SK-N-SH (cell line): ENCODE measurements around the gene FLT3LG. TPM values are rescaled to one million over a fixed set of nuclear protein-coding genes. Genes with fewer than 3 reads are reported as not detected.
A peak's percentile ranks its signal among the peaks of the same experiment; 100 is the strongest.

Source experiments
- CTCF ChIA-PET: fragments of 300-600, 350-600 bp; formaldehyde crosslinking; extraction: SDS; loops from one replicate; lab custom pipeline; 2021; lab: Yijun Ruan, JAX
- POLR2A ChIA-PET: fragments of 350-600 bp; sonication (Branson Sonifier 250); formaldehyde crosslinking; extraction: SDS; loops from one replicate; lab custom pipeline; 2020; ENCODE audit warnings: antibody characterized with exemption, inconsistent platforms; lab: Yijun Ruan, JAX
- DNase-seq: peaks from one replicate; pipeline ENCODE4 v3.0.0; 2012
- H2AFZ ChIP-seq: fragments of 200-600 bp; sonication (generic); 2 replicates; pipeline ENCODE4 v1.8.1; 2016; ENCODE audit warnings: antibody characterized with exemption, mild to moderate bottlenecking, low read depth
- H3F3A ChIP-seq: fragments of 200-600 bp; sonication (generic); replicated peaks from 2 replicates; pipeline ENCODE3; 2016; ENCODE audit warnings: antibody characterized with exemption, mild to moderate bottlenecking; ENCODE audit not compliant: insufficient read depth
- H3K27ac ChIP-seq, 2 experiments: fragments of 200-500 bp in 1 of 2; fragments of 200-600 bp in 1 of 2; sonication (Bioruptor generic) in 1 of 2; sonication (generic), shearing (Covaris generic) in 1 of 2; 2 replicates each; pipeline versions ENCODE4 v1.5.1 to v1.6.1; 2014 to 2016; ENCODE audit warnings: low read depth in 2 of 2, inconsistent platforms in 1 of 2, low read length in 1 of 2, mild to moderate bottlenecking in 1 of 2, mixed read lengths in 1 of 2
- H3K27me3 ChIP-seq: fragments of 200-600 bp; sonication (generic), shearing (Covaris generic); 2 replicates; pipeline ENCODE4 v1.6.1; 2016; ENCODE audit warnings: mixed run types; ENCODE audit not compliant: insufficient read depth
- H3K36me3 ChIP-seq, 2 experiments: fragments of 200-500 bp in 1 of 2; fragments of 200-600 bp in 1 of 2; sonication (Bioruptor generic) in 1 of 2; sonication (generic) in 1 of 2; replicated peaks in 1 of 2; 2 replicates each; pipeline versions ENCODE3 to v1.5.1; 2014 to 2016; ENCODE audit warnings: low read length in 1 of 2, mild to moderate bottlenecking in 1 of 2; ENCODE audit not compliant: insufficient read depth in 2 of 2, control insufficient read depth in 1 of 2
- H3K4me1 ChIP-seq, 2 experiments: fragments of 200-500 bp in 1 of 2; fragments of 200-600 bp in 1 of 2; sonication (Bioruptor generic) in 1 of 2; sonication (generic), shearing (Covaris generic) in 1 of 2; 2 replicates each; pipeline versions ENCODE4 v1.5.1 to v1.6.1; 2014 to 2016; ENCODE audit warnings: low read depth in 1 of 2, low read length in 1 of 2, mixed run types in 1 of 2; ENCODE audit not compliant: insufficient read depth in 2 of 2, control insufficient read depth in 1 of 2
- H3K4me2 ChIP-seq: fragments of 200-600 bp; sonication (generic), shearing (Covaris generic); 2 replicates; pipeline ENCODE4 v1.6.1; 2017; ENCODE audit warnings: mixed run types
- H3K4me3 ChIP-seq, 2 experiments: fragments of 200-500 bp in 1 of 2; fragments of 200-600 bp in 1 of 2; sonication (Bioruptor generic) in 1 of 2; sonication (generic), shearing (Covaris generic) in 1 of 2; 2 replicates each; pipeline versions ENCODE4 v1.5.1 to v1.8.1; 2014 to 2016; ENCODE audit warnings: low read depth in 2 of 2, inconsistent platforms in 1 of 2, low read length in 1 of 2, mild to moderate bottlenecking in 1 of 2, mixed read lengths in 1 of 2, moderate library complexity in 1 of 2
- H3K79me2 ChIP-seq: fragments of 200-600 bp; sonication (generic); 2 replicates; pipeline ENCODE4 v1.8.1; 2017; ENCODE audit warnings: mild to moderate bottlenecking; ENCODE audit not compliant: insufficient read depth
- H3K9ac ChIP-seq: fragments of 200-600 bp; sonication (generic); 2 replicates; pipeline ENCODE4 v1.6.1; 2017; ENCODE audit warnings: mixed run types
- H3K9me2 ChIP-seq: fragments of 200-600 bp; sonication (generic); 2 replicates; pipeline ENCODE4 v1.6.1; 2017; ENCODE audit warnings: mixed run types
- H3K9me3 ChIP-seq: fragments of 200-600 bp; sonication (generic); 2 replicates; pipeline ENCODE4 v1.6.1; 2017; ENCODE audit warnings: mixed run types, mild to moderate bottlenecking, moderate library complexity
- H4K20me1 ChIP-seq: fragments of 200-600 bp; sonication (generic); 2 replicates; pipeline ENCODE4 v1.6.1; 2017; ENCODE audit warnings: mild to moderate bottlenecking, mixed run types; ENCODE audit not compliant: insufficient read depth
- CHD2 ChIP-seq: fragments of 150-350 bp; IDR thresholded peaks from 2 replicates; pipeline ENCODE4 v1.6.1; 2018; ENCODE audit warnings: low read length; ENCODE audit not compliant: partially characterized antibody
- EP300 ChIP-seq, 2 experiments: IDR thresholded peaks; 2 replicates each; pipeline versions ENCODE4 v1.4.0 to v1.6.1; 2012; ENCODE audit warnings: borderline replicate concordance in 1 of 2, low read depth in 1 of 2, low read length in 1 of 2
- EZH2phosphoT487 ChIP-seq: fragments of 200-600 bp; sonication (generic); IDR thresholded peaks from 2 replicates; pipeline ENCODE4 v1.6.1; 2017; ENCODE audit warnings: low read depth, mixed run types, mild to moderate bottlenecking, antibody characterized with exemption, moderate library complexity, borderline replicate concordance
- FOXJ3 ChIP-seq: sonication (generic); formaldehyde crosslinking; IDR thresholded peaks from 2 replicates; pipeline ENCODE4 v1.5.1; 2020; ENCODE audit warnings: mild to moderate bottlenecking, missing genetic modification reagents
- GABPA ChIP-seq: IDR thresholded peaks from 2 replicates; pipeline ENCODE4 v1.4.0; 2012; ENCODE audit warnings: low read depth, mild to moderate bottlenecking
- JUND ChIP-seq: IDR thresholded peaks from 2 replicates; pipeline ENCODE4 v1.4.0; 2012
- MAX ChIP-seq: IDR thresholded peaks from 2 replicates; pipeline ENCODE4 v1.4.0; 2012; ENCODE audit warnings: low read depth
- NRF1 ChIP-seq: IDR thresholded peaks from 2 replicates; pipeline ENCODE4 v1.6.1; 2012; ENCODE audit warnings: low read depth, mild to moderate bottlenecking, low read length
- POLR2AphosphoS5 ChIP-seq: IDR thresholded peaks from 2 replicates; pipeline ENCODE4 v1.6.1; 2012; ENCODE audit warnings: low read depth, low read length
- RAD21 ChIP-seq: IDR thresholded peaks from 2 replicates; pipeline ENCODE4 v1.6.1; 2012; ENCODE audit warnings: mild to moderate bottlenecking, low read length
- RCOR1 ChIP-seq: fragments of 150-350 bp; IDR thresholded peaks from 2 replicates; pipeline ENCODE4 v1.6.1; 2017; ENCODE audit warnings: antibody characterized with exemption, low read length
- TEAD4 ChIP-seq: IDR thresholded peaks from 2 replicates; pipeline ENCODE4 v1.4.0; 2012; ENCODE audit warnings: mild to moderate bottlenecking, borderline replicate concordance; ENCODE audit not compliant: insufficient read depth
- USF1 ChIP-seq: IDR thresholded peaks from 2 replicates; pipeline ENCODE4 v1.4.0; 2012; ENCODE audit warnings: low read depth, borderline replicate concordance
- WGBS: methylation state at CpG from one replicate; pipeline ENCODE4 v1.1.6; 2017; ENCODE audit warnings: low lambda C conversion rate; 5-methylcytosine and 5-hydroxymethylcytosine counted together
- polyA plus RNA-seq, 3 experiments: library from polyadenylated mRNA; depleted of rRNA; stranded (reverse); fragments of >200 nt; gene quantifications; 2 replicates each; pipeline ENCODE4 v1.2.3, GENCODE V29; 2012
- TF ChIP-seq, protein P1 (sequence below): IDR thresholded peaks from 2 replicates; pipeline ENCODE4 v1.6.1; 2012; ENCODE audit warnings: mild to moderate bottlenecking, low read depth, low read length, moderate library complexity

Gene FLT3LG
- polyA plus RNA-seq, 1 of the 3 experiments (the other 2 are of a cell fraction): 6.4 TPM

DNA sequence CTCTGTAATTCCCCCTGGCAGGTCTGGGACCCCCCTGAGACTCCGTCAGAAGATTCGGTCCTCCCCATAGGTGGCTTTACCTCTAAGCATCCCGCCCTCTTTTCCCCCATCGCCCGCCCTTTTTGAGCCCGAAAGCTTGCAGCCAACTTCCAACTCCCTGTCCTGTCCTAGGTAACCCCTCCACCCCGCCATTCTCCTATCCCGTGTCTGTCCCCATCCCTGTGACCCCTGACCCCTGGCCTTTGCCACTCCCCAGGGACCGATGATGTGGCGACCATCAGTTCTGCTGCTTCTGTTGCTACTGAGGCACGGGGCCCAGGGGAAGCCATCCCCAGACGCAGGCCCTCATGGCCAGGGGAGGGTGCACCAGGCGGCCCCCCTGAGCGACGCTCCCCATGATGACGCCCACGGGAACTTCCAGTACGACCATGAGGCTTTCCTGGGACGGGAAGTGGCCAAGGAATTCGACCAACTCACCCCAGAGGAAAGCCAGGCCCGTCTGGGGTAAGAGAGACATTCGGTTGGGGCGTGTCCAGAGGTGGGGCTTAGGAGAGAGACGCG lies 54.3 kb downstream of the FLT3LG start:
- Histone ChIP-seq H3K79me2 (no peaks in the 10 kb centered on the region), H3K9me3 (no peaks in the 10 kb centered on the region), H4K20me1 (no peaks in the 10 kb centered on the region), H3K9ac (no peak overlapping the region), H3K27me3 (no peaks in the 10 kb centered on the region), H2AFZ (peak overlapping the region; percentile 77; the same call in 1 of the 2 replicates), H3K4me3 (peak overlapping the region in 1 of 2 experiments; percentile 27; a peak in 1 of 4 replicates), H3K4me2 (peak overlapping the region; percentile 47; the same call in 1 of the 2 replicates), H3K27ac (no peak overlapping the region), H3K36me3 (no peaks in the 10 kb centered on the region), H3F3A (no peaks in the 10 kb centered on the region), H3K9me2 (no peaks in the 10 kb centered on the region), H3K4me1 (peaks cover 0 to 5% of the 10 kb centered on the region in 2 experiments; a peak in 1 of 4 replicates)
- CTCF ChIA-PET: interaction anchor here (1.2 to 2.4 kb wide), 5 partner anchors 14 to 26 kb away, joined by 3 to 12 read pairs (median 8); no protein-coding TSS in a partner anchor
- POLR2A ChIA-PET: no interaction called here
- no peak for TF ChIP-seq CHD2
- TF ChIP-seq MAX: no peak
- TF ChIP-seq RAD21: no peak
- TF ChIP-seq EZH2phosphoT487: no peak
- no peak for TF ChIP-seq USF1
- TF ChIP-seq FOXJ3: no peak
- TF ChIP-seq TEAD4: no peak
- TF ChIP-seq POLR2AphosphoS5: no peak
- no peak for TF ChIP-seq GABPA
- TF ChIP-seq JUND: no peak
- no peak for TF ChIP-seq NRF1
- TF ChIP-seq EP300 (IDR thresholded peaks at IDR 0.05; ENCODE audit: borderline replicate concordance in 1 of 2, low read depth in 1 of 2, low read length in 1 of 2): no peak
- TF ChIP-seq, protein P1, sequence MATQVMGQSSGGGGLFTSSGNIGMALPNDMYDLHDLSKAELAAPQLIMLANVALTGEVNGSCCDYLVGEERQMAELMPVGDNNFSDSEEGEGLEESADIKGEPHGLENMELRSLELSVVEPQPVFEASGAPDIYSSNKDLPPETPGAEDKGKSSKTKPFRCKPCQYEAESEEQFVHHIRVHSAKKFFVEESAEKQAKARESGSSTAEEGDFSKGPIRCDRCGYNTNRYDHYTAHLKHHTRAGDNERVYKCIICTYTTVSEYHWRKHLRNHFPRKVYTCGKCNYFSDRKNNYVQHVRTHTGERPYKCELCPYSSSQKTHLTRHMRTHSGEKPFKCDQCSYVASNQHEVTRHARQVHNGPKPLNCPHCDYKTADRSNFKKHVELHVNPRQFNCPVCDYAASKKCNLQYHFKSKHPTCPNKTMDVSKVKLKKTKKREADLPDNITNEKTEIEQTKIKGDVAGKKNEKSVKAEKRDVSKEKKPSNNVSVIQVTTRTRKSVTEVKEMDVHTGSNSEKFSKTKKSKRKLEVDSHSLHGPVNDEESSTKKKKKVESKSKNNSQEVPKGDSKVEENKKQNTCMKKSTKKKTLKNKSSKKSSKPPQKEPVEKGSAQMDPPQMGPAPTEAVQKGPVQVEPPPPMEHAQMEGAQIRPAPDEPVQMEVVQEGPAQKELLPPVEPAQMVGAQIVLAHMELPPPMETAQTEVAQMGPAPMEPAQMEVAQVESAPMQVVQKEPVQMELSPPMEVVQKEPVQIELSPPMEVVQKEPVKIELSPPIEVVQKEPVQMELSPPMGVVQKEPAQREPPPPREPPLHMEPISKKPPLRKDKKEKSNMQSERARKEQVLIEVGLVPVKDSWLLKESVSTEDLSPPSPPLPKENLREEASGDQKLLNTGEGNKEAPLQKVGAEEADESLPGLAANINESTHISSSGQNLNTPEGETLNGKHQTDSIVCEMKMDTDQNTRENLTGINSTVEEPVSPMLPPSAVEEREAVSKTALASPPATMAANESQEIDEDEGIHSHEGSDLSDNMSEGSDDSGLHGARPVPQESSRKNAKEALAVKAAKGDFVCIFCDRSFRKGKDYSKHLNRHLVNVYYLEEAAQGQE: no peak
- no peak for TF ChIP-seq RCOR1
- DNase-seq: no peak
- WGBS: 85% methylated on average over 24 of the region's 25 CpGs
